Activated T-cell treated with anti-CD3 and anti-CD28 coated beads for 4 hours (primary cell): ENCODE results near the gene EPHA3.

Source experiments
- DNase-seq: peaks from one replicate; pipeline ENCODE4 v3.0.0-alpha.2; 2020

The EPHA3 gene

GRCh38 chr3:89474333-89475130 lies 367.1 kb downstream of the EPHA3 start:
- no peak for DNase-seq

GRCh38 chr3:89488800-89489580 lies 381.6 kb downstream of the EPHA3 start:
- no peak for DNase-seq

GRCh38 chr3:89490129-89490528 lies 382.7 kb downstream of the EPHA3 start:
- DNase-seq, result no peak

- DNase-seq, result no peak
Observed at GRCh38 chr3:89494734-89495133, 387.3 kb downstream of the EPHA3 start.

- DNase-seq, result no peak
Observed at GRCh38 chr3:89503891-89504391, 396.5 kb downstream of the EPHA3 start.

- no peak for DNase-seq
Observed at GRCh38 chr3:89504432-89504831, 397.0 kb downstream of the EPHA3 start.

- no peak for DNase-seq
Observed at GRCh38 chr3:89506462-89507103, 399.2 kb downstream of the EPHA3 start.

- DNase-seq, result no peak
Observed at GRCh38 chr3:89521328-89521727, 413.9 kb downstream of the EPHA3 start.

- DNase-seq, result no peak
Observed at GRCh38 chr3:89522155-89522554, 414.7 kb downstream of the EPHA3 start.

- no peak for DNase-seq
Observed at GRCh38 chr3:89525609-89526008, 418.2 kb downstream of the EPHA3 start.

GRCh38 chr3:89527736-89528305 lies 420.4 kb downstream of the EPHA3 start:
- no peak for DNase-seq
